A673 (cell line): Measurements from ENCODE around the gene C21orf91. TPM values are rescaled to one million over a fixed set of nuclear protein-coding genes. Genes with fewer than 3 reads are reported as not detected.

ENCODE experiments used
- BruUV-seq: library from RNA; stranded (reverse); fragments of 400-500 nt; replicated peaks from 2 replicates; lab custom pipeline; 2021; lab: Mats Ljungman, UMichigan
- CTCF ChIA-PET: fragments of 300-600 bp; sonication (Branson Sonifier 250); formaldehyde crosslinking; loops from one replicate; lab custom pipeline; 2022; ENCODE audit warnings: antibody characterized with exemption; lab: Charles Lee
- POLR2A ChIA-PET: fragments of 300-600 bp; sonication (Branson Sonifier 250); formaldehyde crosslinking; loops from one replicate; lab custom pipeline; 2022; ENCODE audit warnings: antibody characterized with exemption; ENCODE audit not compliant: low non-redundant PET; lab: Charles Lee
- DNase-seq: peaks from one replicate; pipeline ENCODE4 v3.0.0-alpha.2; 2015; ENCODE audit warnings: low spot score
- H3K27ac ChIP-seq: fragments of 200-600 bp; sonication (generic); 2 replicates; pipeline ENCODE4 v1.5.1; 2016; ENCODE audit warnings: mixed run types, low read depth, mild to moderate bottlenecking, mixed read lengths, antibody characterized with exemption, low read length; ENCODE audit not compliant: poor library complexity, severe bottlenecking
- H3K27me3 ChIP-seq: fragments of 200-600 bp; sonication (generic); replicated peaks from 2 replicates; pipeline ENCODE4 v1.6.1; 2017; ENCODE audit warnings: mixed run types, low read depth, mild to moderate bottlenecking, mixed read lengths, antibody characterized with exemption, low read length; ENCODE audit not compliant: insufficient read depth, poor library complexity
- H3K36me3 ChIP-seq: fragments of 200-600 bp; sonication (generic); 2 replicates; pipeline ENCODE4 v1.6.1; 2016; ENCODE audit warnings: mixed run types, mild to moderate bottlenecking, mixed read lengths, antibody characterized with exemption, low read length; ENCODE audit not compliant: insufficient read depth, poor library complexity, severe bottlenecking
- H3K4me1 ChIP-seq: fragments of 200-600 bp; sonication (generic); 2 replicates; pipeline ENCODE4 v1.6.1; 2017; ENCODE audit warnings: mixed run types, mild to moderate bottlenecking, mixed read lengths, antibody characterized with exemption, low read length; ENCODE audit not compliant: insufficient read depth, poor library complexity, severe bottlenecking
- H3K4me3 ChIP-seq: fragments of 200-600 bp; sonication (generic); 2 replicates; pipeline ENCODE4 v1.5.1; 2016; ENCODE audit warnings: low read depth, mixed run types, mild to moderate bottlenecking, mixed read lengths, low read length; ENCODE audit not compliant: poor library complexity, severe bottlenecking
- H3K9me3 ChIP-seq: fragments of 200-600 bp; sonication (generic); 2 replicates; pipeline ENCODE4 v1.6.1; 2016; ENCODE audit warnings: mixed run types, low read depth, mild to moderate bottlenecking, mixed read lengths, antibody characterized with exemption, low read length; ENCODE audit not compliant: poor library complexity, severe bottlenecking
- EZH2 ChIP-seq: fragments of 200-600 bp; sonication (generic); IDR thresholded peaks from 2 replicates; pipeline ENCODE4 v1.6.1; 2017; ENCODE audit warnings: borderline replicate concordance, low read depth, mild to moderate bottlenecking, mixed read lengths, antibody characterized with exemption, low read length; ENCODE audit not compliant: poor library complexity, severe bottlenecking
- intact Hi-C: fragments of 100-400 bp; cut with micrococcal nuclease; formaldehyde crosslinking; loops from one replicate; pipeline ENCODE4 v1.10.0; 2022; ENCODE audit not compliant: unreplicated experiment
- total RNA-seq: library from RNA; stranded (reverse); gene quantifications from 2 replicates; pipeline ENCODE4 v1.2.3, GENCODE V29; 2021
- TF ChIP-seq, protein P1 (sequence below): fragments of 300-800, 200-600 bp; sonication (generic); conservative IDR thresholded peaks from 2 replicates; pipeline ENCODE4 v1.5.1; 2017; ENCODE audit warnings: low read depth, mild to moderate bottlenecking, antibody characterized with exemption, low read length, moderate library complexity, mixed read lengths

C21orf91 gene
- total RNA-seq, 1 experiment from 2014 or later = 23.5 TPM

DNA sequence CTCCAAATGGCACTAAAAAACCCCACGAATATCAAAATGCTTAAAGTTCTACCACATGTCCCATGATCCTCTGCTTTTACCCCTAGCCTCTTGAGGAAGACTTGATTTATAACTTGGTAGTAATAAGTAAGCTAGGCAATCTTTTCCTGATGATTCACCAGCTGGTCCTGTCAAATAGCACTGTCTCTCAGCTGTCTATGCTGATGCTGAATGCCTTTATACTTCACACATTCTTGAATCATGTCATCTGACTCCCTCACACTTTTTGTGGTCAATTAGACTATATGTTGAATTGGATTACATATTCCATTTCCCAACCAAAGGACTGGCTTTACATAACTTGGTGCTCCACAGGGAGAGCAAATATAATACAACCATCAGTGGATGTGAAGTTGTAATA is 16.6 kb downstream of the C21orf91 start:
- no peak overlapping the region for H3K4me3 ChIP-seq
- POLR2A ChIA-PET = no interaction called here
- H3K36me3 ChIP-seq = no peaks in the 10 kb centered on the region
- TF ChIP-seq EZH2 = no peak
- TF ChIP-seq, protein P1, sequence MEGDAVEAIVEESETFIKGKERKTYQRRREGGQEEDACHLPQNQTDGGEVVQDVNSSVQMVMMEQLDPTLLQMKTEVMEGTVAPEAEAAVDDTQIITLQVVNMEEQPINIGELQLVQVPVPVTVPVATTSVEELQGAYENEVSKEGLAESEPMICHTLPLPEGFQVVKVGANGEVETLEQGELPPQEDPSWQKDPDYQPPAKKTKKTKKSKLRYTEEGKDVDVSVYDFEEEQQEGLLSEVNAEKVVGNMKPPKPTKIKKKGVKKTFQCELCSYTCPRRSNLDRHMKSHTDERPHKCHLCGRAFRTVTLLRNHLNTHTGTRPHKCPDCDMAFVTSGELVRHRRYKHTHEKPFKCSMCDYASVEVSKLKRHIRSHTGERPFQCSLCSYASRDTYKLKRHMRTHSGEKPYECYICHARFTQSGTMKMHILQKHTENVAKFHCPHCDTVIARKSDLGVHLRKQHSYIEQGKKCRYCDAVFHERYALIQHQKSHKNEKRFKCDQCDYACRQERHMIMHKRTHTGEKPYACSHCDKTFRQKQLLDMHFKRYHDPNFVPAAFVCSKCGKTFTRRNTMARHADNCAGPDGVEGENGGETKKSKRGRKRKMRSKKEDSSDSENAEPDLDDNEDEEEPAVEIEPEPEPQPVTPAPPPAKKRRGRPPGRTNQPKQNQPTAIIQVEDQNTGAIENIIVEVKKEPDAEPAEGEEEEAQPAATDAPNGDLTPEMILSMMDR = no peak
- peak; percentile 50 for DNase-seq
- H3K4me1 ChIP-seq = peaks cover 31% of the 10 kb centered on the region
- no peaks in the 10 kb centered on the region for H3K27me3 ChIP-seq
- CTCF ChIA-PET = no interaction called here
- intact Hi-C loops = no loop called here
- peaks cover 2% of the 10 kb centered on the region for H3K9me3 ChIP-seq
- no TSS peak for BruUV-seq
- H3K27ac ChIP-seq = no peak overlapping the region

DNA sequence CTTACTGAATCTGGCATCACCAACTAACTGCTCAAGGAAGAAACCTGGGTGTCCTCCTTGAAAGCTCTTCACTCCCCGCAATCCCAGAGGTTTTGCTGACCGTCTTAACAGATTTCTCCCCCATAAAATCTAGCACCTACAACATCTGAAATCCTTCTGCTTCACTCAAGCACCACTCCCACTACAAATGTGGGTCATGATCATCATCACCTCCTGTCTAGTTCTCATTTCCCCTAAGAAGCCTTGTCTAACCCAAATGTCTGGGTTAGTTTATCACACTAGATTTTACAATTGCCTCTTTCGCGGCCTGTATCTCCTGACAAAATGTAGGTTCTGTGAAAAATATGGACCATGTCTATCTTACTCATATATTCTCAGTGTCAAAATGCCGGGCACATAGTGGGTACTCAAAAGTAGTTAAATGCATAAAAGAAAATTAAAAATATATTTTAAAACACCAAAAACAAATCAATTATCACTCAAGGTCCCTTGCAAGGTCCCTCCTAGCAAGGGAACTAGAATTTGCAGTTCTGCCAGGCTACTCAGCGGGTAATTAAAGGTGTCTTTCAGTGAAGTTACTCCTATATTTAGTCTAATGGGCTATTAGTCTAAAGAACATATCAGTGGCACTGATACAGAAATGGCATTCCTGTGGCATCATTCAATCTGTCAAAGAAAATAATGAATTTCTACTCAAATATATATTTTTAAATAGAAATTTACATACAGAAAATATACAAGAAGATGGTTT is 19.6 kb downstream of the C21orf91 start:
- Histone ChIP-seq H3K27me3 (no peaks in the 10 kb centered on the region), H3K27ac (no peak overlapping the region), H3K4me1 (peaks cover 31% of the 10 kb centered on the region), H3K9me3 (no peaks in the 10 kb centered on the region), H3K4me3 (no peak overlapping the region), H3K36me3 (peaks cover 9% of the 10 kb centered on the region)
- no peak for DNase-seq
- POLR2A ChIA-PET = no interaction called here
- intact Hi-C loops = no loop called here
- CTCF ChIA-PET = no interaction called here
- BruUV-seq = no TSS peak
- TF ChIP-seq, protein P1 = no peak
- no peak for TF ChIP-seq EZH2

DNA sequence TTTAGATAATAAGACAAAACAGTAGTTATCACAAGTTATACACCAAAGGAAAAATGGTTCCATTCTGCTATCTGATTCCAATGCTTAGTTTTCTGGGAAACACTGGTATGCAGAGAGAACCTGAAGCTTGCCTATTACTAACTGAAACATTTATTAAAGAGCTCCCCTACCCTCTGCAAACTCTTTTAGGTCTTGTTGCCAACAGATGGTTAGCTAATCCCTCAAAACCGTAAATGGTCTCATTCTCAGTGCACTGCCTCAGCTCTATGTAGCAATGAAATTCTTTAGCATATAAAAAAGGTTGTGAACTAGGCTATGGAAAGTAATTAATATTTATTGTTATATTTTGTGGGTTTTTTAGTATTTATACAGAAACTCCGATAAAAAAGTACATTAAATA is 20.4 kb downstream of the C21orf91 start:
- intact Hi-C loops = no loop called here
- Histone ChIP-seq H3K36me3 (peaks cover 16% of the 10 kb centered on the region), H3K27ac (no peak overlapping the region), H3K9me3 (no peaks in the 10 kb centered on the region), H3K4me3 (no peak overlapping the region), H3K27me3 (no peaks in the 10 kb centered on the region), H3K4me1 (peaks cover 26% of the 10 kb centered on the region)
- DNase-seq = peak; percentile 4
- ChIA-PET CTCF (no interaction called here), POLR2A (no interaction called here)
- TF ChIP-seq EZH2 = no peak
- TF ChIP-seq, protein P1 = no peak
- no TSS peak for BruUV-seq
